Activated naive CD8-positive, alpha-beta T cell treated with anti-CD3 and anti-CD28 coated beads for 36 hours (primary cell): ENCODE results near the gene PRG3. TPM values are rescaled to one million over a fixed set of nuclear protein-coding genes. Genes with fewer than 3 reads are reported as not detected.
"Not testable (repeated sequence)": the region's sequence is repeated elsewhere in the genome, so short reads cannot be mapped to it uniquely, and the experiment has no call there.

Experiments used
- DNase-seq: peaks from one replicate; pipeline ENCODE4 v3.0.0; 2021
- H3K27ac Mint-ChIP-seq: one replicate; pipeline ENCODE4 v1.8.0; 2022; ENCODE audit warnings: mild to moderate bottlenecking, moderate library complexity, mixed read lengths
- H3K27me3 Mint-ChIP-seq: one replicate; pipeline ENCODE4 v1.8.0; 2022; ENCODE audit warnings: mild to moderate bottlenecking, mixed read lengths
- H3K36me3 Mint-ChIP-seq: one replicate; pipeline ENCODE4 v1.8.0; 2021; ENCODE audit warnings: mild to moderate bottlenecking, mixed read lengths
- H3K4me1 Mint-ChIP-seq: one replicate; pipeline ENCODE4 v1.8.0; 2021; ENCODE audit warnings: mixed read lengths
- H3K4me3 Mint-ChIP-seq: one replicate; pipeline ENCODE4 v1.8.0; 2022; ENCODE audit warnings: mild to moderate bottlenecking, moderate library complexity, mixed read lengths
- H3K9me3 Mint-ChIP-seq: one replicate; pipeline ENCODE4 v1.8.0; 2022; ENCODE audit warnings: mixed read lengths
- total RNA-seq, 2 experiments: library from RNA; stranded (reverse); gene quantifications; one replicate each; pipeline ENCODE4 v1.2.3, GENCODE V29; 2021

The PRG3 gene
- total RNA-seq, 2 experiments from 2014 or later = not detected

DNA sequence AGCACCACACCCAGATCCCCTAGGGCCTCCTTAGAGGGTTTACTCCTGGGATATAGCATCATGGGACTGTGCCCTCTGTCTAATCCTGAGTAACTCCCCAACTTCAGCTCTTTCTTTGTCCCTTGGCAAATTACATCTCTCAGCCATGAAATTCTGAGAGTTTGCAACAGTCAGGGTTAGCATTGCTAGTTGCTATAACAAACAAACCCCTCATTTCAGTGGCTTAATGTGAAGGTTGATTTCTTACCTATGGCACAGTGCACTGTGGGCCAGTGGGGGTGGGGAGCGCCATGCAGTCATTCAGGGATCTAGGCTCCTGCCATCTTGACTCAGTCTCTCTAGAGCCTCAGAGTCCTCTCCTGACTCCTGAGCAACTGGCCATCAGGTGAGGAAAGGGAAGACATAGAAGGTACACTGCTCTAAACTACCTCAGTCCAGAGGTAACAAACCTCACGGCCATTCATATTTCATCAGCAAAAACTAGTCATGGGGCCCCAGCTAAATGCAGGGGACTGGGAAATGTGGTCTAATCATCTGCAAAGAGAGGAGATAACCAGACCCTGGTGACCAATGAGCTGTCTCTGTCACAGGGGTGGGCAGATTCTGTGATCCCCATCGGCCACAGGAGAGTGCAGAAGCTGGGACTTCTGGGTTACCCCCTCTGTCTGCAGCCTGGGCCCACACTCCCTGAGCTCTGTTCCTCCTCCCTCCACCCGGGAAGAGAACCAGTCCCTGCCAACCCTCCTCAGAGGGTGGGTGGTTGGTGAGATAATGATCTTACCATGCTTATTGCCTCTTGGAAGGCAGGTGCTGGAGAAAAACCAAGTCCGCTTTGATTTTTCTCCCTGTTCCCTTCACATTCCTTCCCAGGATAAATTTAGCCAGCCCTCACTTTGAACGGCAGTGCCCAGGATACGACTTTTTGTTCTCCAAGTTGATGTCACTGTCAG is 17.5 kb downstream of the PRG3 start:
- no peak for DNase-seq
- no peak overlapping the region for H3K4me3 Mint-ChIP-seq
- H3K36me3 Mint-ChIP-seq = no peaks in the 10 kb centered on the region
- peaks cover 5% of the 10 kb centered on the region for H3K27me3 Mint-ChIP-seq
- no peaks in the 10 kb centered on the region for H3K4me1 Mint-ChIP-seq
- H3K27ac Mint-ChIP-seq = no peak overlapping the region
- H3K9me3 Mint-ChIP-seq = no peaks in the 10 kb centered on the region

DNA sequence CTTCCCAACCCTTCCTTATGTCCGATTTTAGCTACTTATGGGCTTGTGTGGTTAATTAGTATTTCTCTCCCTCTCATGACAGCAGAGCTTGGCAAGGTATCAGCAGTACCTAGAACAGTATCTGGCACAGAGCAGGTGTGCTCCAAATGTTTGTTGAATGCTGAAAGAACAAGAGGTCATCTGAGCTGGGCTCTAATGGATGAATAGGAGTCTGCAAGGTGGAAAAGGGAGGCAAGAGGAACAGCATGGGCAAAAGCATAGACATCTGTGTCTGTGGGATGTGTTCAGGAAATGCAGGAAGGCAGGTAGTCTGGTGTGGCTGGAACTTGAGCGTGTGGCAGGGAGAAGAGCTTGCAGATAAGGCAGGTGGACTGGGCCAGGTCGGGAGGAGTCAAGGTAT is 19.0 kb downstream of the PRG3 start:
- no peak overlapping the region for H3K4me3 Mint-ChIP-seq
- H3K36me3 Mint-ChIP-seq = no peaks in the 10 kb centered on the region
- no peaks in the 10 kb centered on the region for H3K4me1 Mint-ChIP-seq
- no peaks in the 10 kb centered on the region for H3K9me3 Mint-ChIP-seq
- peaks cover 5% of the 10 kb centered on the region for H3K27me3 Mint-ChIP-seq
- H3K27ac Mint-ChIP-seq = no peak overlapping the region
- no peak for DNase-seq

DNA sequence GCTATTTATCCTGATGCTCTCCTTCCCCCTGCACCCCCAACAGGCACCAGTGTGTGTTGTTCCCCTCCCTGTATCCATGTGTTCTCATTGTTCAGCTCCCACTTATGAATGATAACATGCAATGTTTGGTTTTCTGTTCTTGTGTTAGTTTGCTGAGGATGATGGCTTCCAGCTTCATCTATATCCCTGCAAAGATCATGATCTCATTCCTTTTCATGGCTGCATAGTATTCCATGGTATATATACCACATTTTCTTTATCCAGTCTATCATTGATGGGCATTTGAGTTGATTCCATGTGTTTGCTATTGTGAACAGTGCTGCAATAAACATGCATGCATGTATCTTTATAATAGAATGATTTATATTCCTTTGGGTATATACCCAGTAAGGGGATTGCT is 19.5 kb downstream of the PRG3 start:
- not testable (repeated sequence) for H3K4me1 Mint-ChIP-seq, H3K36me3 Mint-ChIP-seq, H3K27ac Mint-ChIP-seq, H3K9me3 Mint-ChIP-seq, H3K4me3 Mint-ChIP-seq, H3K27me3 Mint-ChIP-seq, DNase-seq

DNA sequence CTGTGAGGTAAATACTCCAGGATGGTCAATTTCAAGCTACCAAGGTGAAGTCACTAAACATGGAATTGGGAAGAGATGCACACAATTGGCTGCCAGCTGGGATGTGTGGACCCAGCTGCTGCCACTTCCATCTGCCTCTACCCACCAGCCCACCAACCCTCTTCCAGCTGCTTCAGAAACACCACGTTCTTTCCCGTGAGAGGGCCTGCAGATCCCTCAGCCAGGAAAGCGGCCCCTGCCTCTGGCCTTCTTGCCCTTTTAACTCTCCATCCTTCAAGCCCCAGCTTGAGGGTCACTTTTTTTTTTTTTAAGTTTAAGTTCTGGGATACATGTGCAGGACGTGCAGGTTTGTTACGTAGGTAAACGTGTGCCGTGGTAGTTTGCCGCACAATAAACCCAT is 20.0 kb downstream of the PRG3 start:
- H3K27ac Mint-ChIP-seq = no peak overlapping the region
- H3K9me3 Mint-ChIP-seq = no peaks in the 10 kb centered on the region
- H3K36me3 Mint-ChIP-seq = no peaks in the 10 kb centered on the region
- H3K4me1 Mint-ChIP-seq = peaks cover 3% of the 10 kb centered on the region
- no peak overlapping the region for H3K4me3 Mint-ChIP-seq
- no peak for DNase-seq
- H3K27me3 Mint-ChIP-seq = peaks cover 5% of the 10 kb centered on the region

DNA sequence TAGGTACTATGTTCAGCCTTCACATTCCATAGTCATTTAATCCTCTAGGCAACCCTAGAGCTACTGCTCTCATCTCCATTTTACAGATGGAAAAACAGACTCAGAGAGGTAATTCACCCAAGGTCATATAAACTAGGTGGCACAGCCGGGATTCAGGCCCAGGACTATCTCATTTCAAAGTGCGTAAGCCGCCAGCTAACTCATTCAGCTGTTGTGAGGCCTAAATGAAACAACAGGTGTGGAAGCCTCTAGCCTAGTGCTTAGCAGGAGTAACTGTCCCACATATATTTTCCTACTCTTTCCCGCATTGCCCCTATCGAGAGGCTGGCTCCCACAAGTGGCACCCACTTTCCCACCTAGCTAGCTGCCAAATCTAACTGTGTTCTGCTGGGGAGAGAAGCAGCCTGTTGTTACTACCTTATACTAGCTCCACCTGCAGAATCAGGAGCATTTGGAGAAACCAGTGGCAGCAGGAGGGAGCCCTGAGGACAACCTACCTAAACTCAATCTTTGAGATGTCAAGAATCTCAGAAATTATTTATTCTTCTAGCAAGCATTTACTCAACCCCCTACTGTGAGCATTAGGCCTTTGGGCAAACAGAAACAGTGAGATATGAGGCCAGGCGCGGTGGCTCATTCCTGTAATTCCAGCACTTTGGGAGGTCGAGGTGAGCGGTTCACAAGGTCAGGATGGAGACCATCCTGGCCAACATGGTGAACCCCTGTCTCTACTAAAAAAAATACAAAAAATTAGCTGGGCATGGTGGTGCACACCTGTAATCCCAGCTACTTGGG is 20.9 kb downstream of the PRG3 start:
- peaks cover 3% of the 10 kb centered on the region for H3K4me1 Mint-ChIP-seq
- DNase-seq = no peak
- no peaks in the 10 kb centered on the region for H3K9me3 Mint-ChIP-seq
- H3K27ac Mint-ChIP-seq = no peak overlapping the region
- no peaks in the 10 kb centered on the region for H3K36me3 Mint-ChIP-seq
- H3K27me3 Mint-ChIP-seq = peaks cover 5% of the 10 kb centered on the region
- no peak overlapping the region for H3K4me3 Mint-ChIP-seq

DNA sequence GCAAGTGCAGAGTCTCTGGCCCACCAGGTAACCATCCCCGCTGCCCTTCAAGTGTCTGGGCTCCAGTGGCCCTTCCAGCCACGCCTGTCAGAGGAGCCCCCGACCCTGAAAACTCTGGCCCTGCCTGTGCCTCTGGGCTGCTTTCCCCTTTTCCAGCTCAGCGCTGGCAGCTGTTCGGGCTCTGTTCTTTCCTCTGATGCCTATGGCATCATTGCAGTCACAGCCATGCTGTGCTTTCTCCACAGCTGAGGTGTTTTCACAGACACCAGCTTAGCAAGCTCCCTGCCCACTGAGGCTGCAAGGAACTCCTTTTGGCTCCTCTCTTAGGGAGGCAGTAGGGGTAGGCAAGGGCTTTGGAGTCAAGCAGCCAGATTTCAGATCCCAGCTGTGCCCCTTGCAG is 21.6 kb downstream of the PRG3 start:
- no peak overlapping the region for H3K27ac Mint-ChIP-seq
- no peak overlapping the region for H3K4me3 Mint-ChIP-seq
- H3K36me3 Mint-ChIP-seq = no peaks in the 10 kb centered on the region
- peaks cover 10% of the 10 kb centered on the region for H3K27me3 Mint-ChIP-seq
- no peaks in the 10 kb centered on the region for H3K9me3 Mint-ChIP-seq
- no peak for DNase-seq
- H3K4me1 Mint-ChIP-seq = peaks cover 3% of the 10 kb centered on the region

DNA sequence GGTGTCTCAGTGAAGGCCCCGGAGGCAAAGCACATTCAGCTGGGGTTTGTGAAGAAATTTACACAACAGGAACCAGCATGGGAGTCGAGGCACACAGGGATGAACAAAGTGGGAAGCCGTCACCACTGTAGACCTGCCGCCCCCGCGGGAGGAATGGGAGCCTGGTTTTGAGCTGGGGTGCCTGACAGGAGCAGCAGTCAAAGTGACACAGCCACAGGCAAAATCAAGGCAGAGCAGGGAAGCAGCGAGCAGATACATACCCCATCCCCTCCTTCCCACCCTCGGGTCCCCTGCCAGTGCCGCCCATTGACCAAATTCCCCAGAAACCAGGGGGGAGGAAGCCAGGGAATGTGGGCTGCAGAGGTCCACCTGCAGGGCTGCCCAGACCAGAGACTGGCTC is 22.0 kb downstream of the PRG3 start:
- DNase-seq = no peak
- no peak overlapping the region for H3K4me3 Mint-ChIP-seq
- H3K27me3 Mint-ChIP-seq = peaks cover 11% of the 10 kb centered on the region
- H3K9me3 Mint-ChIP-seq = no peaks in the 10 kb centered on the region
- H3K36me3 Mint-ChIP-seq = no peaks in the 10 kb centered on the region
- no peak overlapping the region for H3K27ac Mint-ChIP-seq
- peaks cover 3% of the 10 kb centered on the region for H3K4me1 Mint-ChIP-seq

DNA sequence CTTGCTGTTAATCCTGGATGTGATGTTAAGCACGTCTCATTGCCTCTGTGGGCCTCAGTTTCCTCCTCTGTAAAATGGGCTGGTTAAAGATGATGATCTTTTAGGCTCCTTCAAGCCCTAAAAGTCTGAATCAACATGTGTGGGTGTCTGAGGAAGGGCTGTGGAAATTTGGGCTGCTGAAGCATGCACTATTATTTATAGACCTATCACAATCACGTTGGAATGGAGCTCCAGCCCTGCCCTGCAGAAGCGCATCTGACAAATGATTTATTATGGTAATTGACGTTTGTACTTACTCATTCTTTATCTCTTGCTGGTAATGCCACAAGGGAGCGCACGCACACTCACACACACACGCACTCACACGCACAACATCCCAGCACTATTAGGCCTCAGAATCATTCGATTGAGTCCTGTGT is 22.4 kb downstream of the PRG3 start:
- H3K9me3 Mint-ChIP-seq = no peaks in the 10 kb centered on the region
- no peak overlapping the region for H3K4me3 Mint-ChIP-seq
- peaks cover 3% of the 10 kb centered on the region for H3K4me1 Mint-ChIP-seq
- H3K27ac Mint-ChIP-seq = no peak overlapping the region
- H3K36me3 Mint-ChIP-seq = no peaks in the 10 kb centered on the region
- peaks cover 11% of the 10 kb centered on the region for H3K27me3 Mint-ChIP-seq
- DNase-seq = no peak

DNA sequence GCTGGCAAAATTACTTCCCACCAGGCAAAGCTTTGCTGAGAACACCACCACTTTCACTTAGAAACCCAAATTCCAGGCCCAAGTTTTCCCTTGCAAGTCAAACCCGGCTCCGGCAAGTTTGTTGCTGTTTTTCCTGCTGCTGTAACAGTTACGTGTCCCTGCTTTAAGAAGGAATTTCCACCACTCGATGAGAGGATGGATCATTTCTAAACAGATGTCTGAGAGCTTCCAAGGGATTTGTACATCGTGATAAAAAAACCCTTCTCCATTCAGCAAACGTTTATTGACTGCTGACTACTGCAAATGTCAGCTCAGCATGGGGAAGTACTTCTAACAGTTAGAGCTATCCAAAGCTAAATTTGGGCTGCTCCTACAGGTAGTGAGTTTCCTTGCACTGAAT is 23.1 kb downstream of the PRG3 start:
- Mint-ChIP-seq H3K36me3 (no peaks in the 10 kb centered on the region), H3K27me3 (peaks cover 7% of the 10 kb centered on the region), H3K9me3 (no peaks in the 10 kb centered on the region), H3K4me1 (peaks cover 3% of the 10 kb centered on the region), H3K27ac (no peak overlapping the region), H3K4me3 (no peak overlapping the region)
- no peak for DNase-seq

DNA sequence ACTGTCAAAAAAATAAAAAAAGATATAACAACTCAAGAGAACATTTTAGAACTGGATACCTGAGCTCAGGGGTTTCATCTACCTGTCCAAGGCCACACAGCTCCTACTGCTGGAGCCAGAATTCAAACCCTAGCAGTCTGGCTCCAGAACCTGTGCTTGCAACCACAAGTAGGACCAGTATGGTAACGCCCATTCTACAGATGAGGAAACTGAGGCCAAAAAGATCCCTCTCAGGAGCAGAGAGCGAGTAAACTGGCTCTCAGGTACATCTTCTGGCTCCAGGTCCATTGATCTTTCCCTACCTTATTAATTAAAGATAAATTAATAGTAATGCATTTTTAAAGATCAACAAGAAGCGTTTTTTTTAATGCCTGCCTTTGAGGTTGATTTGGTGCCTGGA is 23.6 kb downstream of the PRG3 start:
- Mint-ChIP-seq H3K27ac (no peak overlapping the region), H3K9me3 (no peaks in the 10 kb centered on the region)

DNA sequence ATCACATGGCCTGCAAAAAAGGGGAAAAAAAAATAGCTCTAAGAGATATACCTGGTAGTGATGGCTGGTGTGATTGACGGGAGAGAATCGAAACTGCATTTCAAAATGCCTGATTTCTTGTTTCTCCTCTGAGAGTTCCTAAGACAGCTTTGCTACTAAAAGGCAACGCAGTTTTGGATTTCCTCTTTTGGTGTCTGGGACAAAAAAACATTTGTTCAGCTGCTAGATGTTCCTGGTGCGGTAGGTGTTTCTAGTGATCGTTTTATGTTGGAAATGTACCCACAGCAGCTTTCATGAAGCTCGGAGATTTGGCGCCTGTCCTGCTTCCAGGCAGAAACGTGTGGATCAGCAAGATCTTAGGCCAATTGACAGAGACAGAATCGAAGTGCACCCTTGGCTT is 24.7 kb downstream of the PRG3 start:
- H3K27me3 Mint-ChIP-seq = peaks cover 11% of the 10 kb centered on the region
- no peak for DNase-seq
- no peak overlapping the region for H3K27ac Mint-ChIP-seq
- peaks cover 4% of the 10 kb centered on the region for H3K9me3 Mint-ChIP-seq
- no peaks in the 10 kb centered on the region for H3K36me3 Mint-ChIP-seq
- H3K4me1 Mint-ChIP-seq = peaks cover 3% of the 10 kb centered on the region
- no peak overlapping the region for H3K4me3 Mint-ChIP-seq

More for the DNA sequence above, 23.6 kb downstream of the PRG3 start:
- Mint-ChIP-seq H3K4me1 (peaks cover 3% of the 10 kb centered on the region), H3K4me3 (no peak overlapping the region), H3K36me3 (no peaks in the 10 kb centered on the region), H3K27me3 (peaks cover 7% of the 10 kb centered on the region)
- no peak for DNase-seq

DNA sequence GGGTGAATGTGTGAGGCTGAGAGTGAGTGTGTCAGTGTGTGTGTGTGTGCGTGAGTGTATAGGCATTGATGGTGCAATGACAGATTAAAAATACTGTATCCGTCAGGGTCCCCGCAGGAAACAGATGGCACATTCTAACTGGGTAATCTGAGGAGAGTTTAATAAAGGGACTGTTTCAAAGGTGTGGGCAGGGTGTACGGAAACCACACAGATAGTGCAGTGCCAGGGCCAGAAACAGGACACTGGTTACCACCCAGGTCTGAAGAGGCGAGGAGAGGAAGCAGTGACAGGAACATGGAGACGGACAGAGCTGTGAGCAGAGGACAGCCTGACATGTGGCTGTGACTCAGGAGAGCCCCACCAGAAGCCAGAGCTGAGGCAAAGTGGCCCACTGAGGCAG is 26.3 kb downstream of the PRG3 start:
- H3K27ac Mint-ChIP-seq = no peak overlapping the region
- peaks cover 5% of the 10 kb centered on the region for H3K9me3 Mint-ChIP-seq
- H3K4me3 Mint-ChIP-seq = no peak overlapping the region
- peaks cover 3% of the 10 kb centered on the region for H3K4me1 Mint-ChIP-seq
- DNase-seq = no peak
- H3K36me3 Mint-ChIP-seq = no peaks in the 10 kb centered on the region
- H3K27me3 Mint-ChIP-seq = peaks cover 15% of the 10 kb centered on the region

DNA sequence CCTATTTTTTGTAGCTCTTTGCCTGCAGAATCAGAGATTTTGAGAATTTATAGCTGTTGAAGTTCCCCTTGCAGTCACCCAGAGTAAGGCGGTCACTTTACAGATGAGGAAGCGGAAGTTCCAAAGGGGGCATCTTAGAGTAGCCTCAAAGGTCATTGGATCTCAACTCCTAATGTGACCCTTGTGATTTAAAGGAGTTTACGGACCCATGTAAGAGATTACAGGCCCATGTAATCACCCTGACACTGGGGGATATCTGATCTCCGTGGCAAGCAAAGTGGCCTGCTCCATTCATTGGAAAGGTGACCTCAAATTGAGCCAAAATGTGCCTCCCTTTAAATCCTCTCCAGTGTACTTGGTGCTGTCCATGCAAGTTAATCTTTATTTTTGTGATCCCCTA is 27.1 kb downstream of the PRG3 start:
- no peak for DNase-seq
- Mint-ChIP-seq H3K27ac (no peak overlapping the region), H3K4me1 (peaks cover 3% of the 10 kb centered on the region), H3K27me3 (peaks cover 15% of the 10 kb centered on the region), H3K36me3 (no peaks in the 10 kb centered on the region), H3K4me3 (no peak overlapping the region), H3K9me3 (peaks cover 5% of the 10 kb centered on the region)

DNA sequence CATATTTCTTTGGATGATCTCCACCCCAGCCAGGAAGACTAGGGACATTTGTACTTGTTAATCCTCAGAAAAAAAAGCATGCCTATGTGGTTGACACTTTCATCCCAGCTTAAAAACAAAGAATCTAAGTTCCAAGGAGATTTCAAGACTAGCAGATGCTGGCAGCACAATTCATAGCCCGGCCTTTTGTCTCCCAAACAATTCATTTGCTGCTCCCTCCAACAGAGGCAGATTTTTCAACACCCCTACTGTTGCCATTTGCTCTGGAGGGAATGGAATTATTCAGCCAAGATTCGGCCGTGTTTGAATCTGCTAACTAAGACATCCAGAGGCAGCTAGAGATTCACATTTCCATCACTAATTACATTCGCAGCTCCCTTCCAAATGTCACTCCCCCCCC is 27.5 kb downstream of the PRG3 start:
- Mint-ChIP-seq H3K4me1 (peaks cover 3% of the 10 kb centered on the region), H3K4me3 (no peak overlapping the region), H3K27me3 (peaks cover 15% of the 10 kb centered on the region), H3K27ac (no peak overlapping the region), H3K9me3 (peaks cover 5% of the 10 kb centered on the region), H3K36me3 (no peaks in the 10 kb centered on the region)
- no peak for DNase-seq

DNA sequence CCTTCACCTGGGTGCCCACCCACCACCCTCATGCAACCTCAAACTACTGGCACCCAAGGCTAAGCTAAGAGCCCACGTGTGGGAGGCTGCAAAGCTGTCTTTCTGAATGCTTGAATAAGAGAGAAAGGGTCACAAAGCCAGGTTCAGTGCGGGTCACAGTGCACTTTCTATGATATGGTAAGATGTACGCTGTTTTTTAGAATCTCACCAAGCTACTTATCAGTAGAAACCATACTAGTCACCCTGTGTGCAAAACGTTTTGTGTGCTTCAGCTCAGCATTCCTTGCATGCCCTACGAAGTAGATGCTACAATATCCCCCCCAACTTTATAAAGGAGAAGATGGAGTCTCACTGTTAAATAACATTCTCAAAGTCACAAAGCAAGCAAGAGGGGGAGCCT is 27.9 kb downstream of the PRG3 start:
- peaks cover 3% of the 10 kb centered on the region for H3K4me1 Mint-ChIP-seq
- no peak overlapping the region for H3K4me3 Mint-ChIP-seq
- no peak for DNase-seq
- no peaks in the 10 kb centered on the region for H3K36me3 Mint-ChIP-seq
- peaks cover 5% of the 10 kb centered on the region for H3K9me3 Mint-ChIP-seq
- H3K27me3 Mint-ChIP-seq = peaks cover 15% of the 10 kb centered on the region
- no peak overlapping the region for H3K27ac Mint-ChIP-seq
